HG03520 (cell line): ENCODE measurements around the gene KCNRG.
"Not testable (repeated sequence)": the region's sequence is repeated elsewhere in the genome, so short reads cannot be mapped to it uniquely, and the experiment has no call there.

Experiments used
- ATAC-seq: cut with Tn5 transposase; IDR thresholded peaks from one replicate; pipeline ENCODE4 v1.9.1; 2021; ENCODE audit warnings: mild to moderate bottlenecking, moderate library complexity; ENCODE audit not compliant: unreplicated experiment

The KCNRG gene

GRCh38 chr13:50015258-50015657, at the start of gene KCNRG:
KCNRG (plus strand) TSS chr13:50015444; CDS start chr13:50015494, 50 bp downstream.
- no peak for ATAC-seq

GRCh38 chr13:49967456-49967855, 47.8 kb upstream of the KCNRG start:
- no peak for ATAC-seq

- ATAC-seq, result no peak
Observed at GRCh38 chr13:49972709-49973108, 42.5 kb upstream of the KCNRG start.

GRCh38 chr13:49975826-49976225, 39.4 kb upstream of the KCNRG start:
- no peak for ATAC-seq

GRCh38 chr13:49976314-49977258, 38.7 kb upstream of the KCNRG start:
- peak; percentile 67 for ATAC-seq

- no peak for ATAC-seq
Observed at GRCh38 chr13:49977992-49978391, 37.3 kb upstream of the KCNRG start.

GRCh38 chr13:49980266-49980665, 35.0 kb upstream of the KCNRG start:
- ATAC-seq, result no peak

GRCh38 chr13:49985129-49985528, 30.1 kb upstream of the KCNRG start:
- ATAC-seq, result no peak

GRCh38 chr13:49986471-49986870, 28.8 kb upstream of the KCNRG start:
- no peak for ATAC-seq

GRCh38 chr13:49990612-49991011, 24.6 kb upstream of the KCNRG start:
- ATAC-seq, result not testable (repeated sequence)

GRCh38 chr13:49993111-49993510, 22.1 kb upstream of the KCNRG start:
- no peak for ATAC-seq

- ATAC-seq, result no peak
Observed at GRCh38 chr13:49993666-49994065, 21.6 kb upstream of the KCNRG start.

- ATAC-seq, result no peak
Observed at GRCh38 chr13:49995625-49996101, 19.6 kb upstream of the KCNRG start.

- peak; percentile 39 for ATAC-seq
Observed at GRCh38 chr13:49996161-49996915, 18.9 kb upstream of the KCNRG start.

- ATAC-seq, result peak; percentile 74
Observed at GRCh38 chr13:49996951-49997895, 18.0 kb upstream of the KCNRG start, which contains the start of gene TRIM13. TRIM13 (plus strand) TSS chr13:49997042; CDS start chr13:50011941, 14,899 bp downstream.

GRCh38 chr13:49997955-49998354, 17.3 kb upstream of the KCNRG start:
- ATAC-seq, result no peak

GRCh38 chr13:49998714-49999624, 16.3 kb upstream of the KCNRG start:
- no peak for ATAC-seq

- ATAC-seq, result no peak
Observed at GRCh38 chr13:50001287-50001686, 14.0 kb upstream of the KCNRG start.

GRCh38 chr13:50006426-50007135, 8.7 kb upstream of the KCNRG start:
- no peak for ATAC-seq
